Lung (tissue), 12 donors: ENCODE results near the gene TRIM7. TPM values are rescaled to one million over a fixed set of nuclear protein-coding genes. Genes with fewer than 3 reads are reported as not detected.
"Not testable (repeated sequence)": the region's sequence is repeated elsewhere in the genome, so short reads cannot be mapped to it uniquely, and the experiment has no call there.

Source experiments
- ATAC-seq: fragments of 200-7000 bp; cut with Tn5 transposase; one replicate; pipeline ENCODE4 v1.9.1; 2020; ENCODE audit warnings: moderate number of reproducible peaks; ENCODE audit not compliant: insufficient read depth, low FRiP score
- DNase-seq, 3 donors: peaks; one replicate each; pipeline ENCODE4 v3.0.0-alpha.2; 2013 to 2017
- H3K27ac ChIP-seq, 2 donors: one replicate each; pipeline ENCODE4 v1.5.1; 2013; ENCODE audit warnings: mild to moderate bottlenecking in 2 of 2, moderate library complexity in 2 of 2, control low read depth in 1 of 2, inconsistent platforms in 1 of 2, low read depth in 1 of 2, low read length in 1 of 2
- H3K27me3 ChIP-seq, 3 donors: one replicate each; pipeline ENCODE4 v1.5.1; 2013; ENCODE audit warnings: low read length in 2 of 3; ENCODE audit not compliant: control insufficient read depth in 3 of 3, insufficient read depth in 3 of 3
- H3K36me3 ChIP-seq, 4 donors: one replicate each; pipeline ENCODE4 v1.5.1; 2013; ENCODE audit warnings: low read length in 4 of 4, mild to moderate bottlenecking in 1 of 4, moderate library complexity in 1 of 4; ENCODE audit not compliant: control insufficient read depth in 4 of 4, insufficient read depth in 4 of 4
- H3K4me1 ChIP-seq, 5 donors: one replicate each; pipeline ENCODE4 v1.5.1; 2013; ENCODE audit warnings: low read length in 5 of 5, mild to moderate bottlenecking in 2 of 5, moderate library complexity in 1 of 5; ENCODE audit not compliant: control insufficient read depth in 5 of 5, insufficient read depth in 5 of 5
- H3K4me3 ChIP-seq: one replicate; pipeline ENCODE4 v1.5.1; 2013; ENCODE audit warnings: mild to moderate bottlenecking, control low read depth, moderate library complexity
- H3K9ac ChIP-seq, 2 donors: one replicate each; pipeline ENCODE4 v1.5.1; 2013; ENCODE audit warnings: low read length in 2 of 2, control low read depth in 1 of 2; ENCODE audit not compliant: insufficient read depth in 1 of 2
- H3K9me3 ChIP-seq, 4 donors: one replicate each; pipeline ENCODE4 v1.5.1; 2013; ENCODE audit warnings: low read length in 3 of 4, mild to moderate bottlenecking in 1 of 4, moderate library complexity in 1 of 4; ENCODE audit not compliant: control insufficient read depth in 4 of 4, insufficient read depth in 3 of 4
- CTCF ChIP-seq: IDR thresholded peaks from 2 replicates; pipeline ENCODE4 v1.5.1; 2012; ENCODE audit warnings: mild to moderate bottlenecking; ENCODE audit errors: control extremely low read depth, extremely low read depth
- WGBS, 2 donors: extraction: QIAGEN DNeasy Blood & Tissue Kit; methylation state at CpG; one replicate each; pipeline ENCODE4 v1.1.7; 2013; 5-methylcytosine and 5-hydroxymethylcytosine counted together
- polyA plus RNA-seq, 2 donors: library from polyadenylated mRNA; stranded (reverse); fragments of 200-250 nt; gene quantifications; one replicate each; pipeline ENCODE4 v1.2.1, GENCODE V29; 2013
- total RNA-seq, 2 donors: library from RNA; depleted of rRNA in 1 of 2; stranded (reverse); fragments of >200 nt in 1 of 2; gene quantifications; one replicate each; pipeline ENCODE4 v1.2.1, GENCODE V29; 2014 to 2021
- donor health status: control.
- donor health status: control.
- donor health status: Bipolar disorder and iron deficiency.
- donor health status: healthy.
- donor health status: DM: yes; HTN: yes; CAD: no.

Gene TRIM7
- total and polyA plus RNA-seq, 4 donors, result 0.46 to 3.8 (median 2.4) TPM

GRCh38 chr5:181170996-181171395 is 34.0 kb downstream of the TRIM7 start:
- no peaks in the 10 kb centered on the region for H3K36me3 ChIP-seq
- H3K4me1 ChIP-seq, result peaks cover 0 to 8% (median 7%) of the 10 kb centered on the region in 5 donors
- WGBS, 2 donors, result 63 to 64% methylated on average over 6 of the region's 6 CpGs
- peaks cover 0 to 87% (median 81%) of the 10 kb centered on the region in 3 donors for H3K27me3 ChIP-seq
- no peak overlapping the region for H3K4me3 ChIP-seq
- DNase-seq (no peak), ATAC-seq (no peak)
- no peak for TF ChIP-seq CTCF
- peaks cover 0 to 3% (median 0%) of the 10 kb centered on the region in 4 donors for H3K9me3 ChIP-seq
- no peak overlapping the region for H3K27ac ChIP-seq
- H3K9ac ChIP-seq, result no peak overlapping the region

DNA sequence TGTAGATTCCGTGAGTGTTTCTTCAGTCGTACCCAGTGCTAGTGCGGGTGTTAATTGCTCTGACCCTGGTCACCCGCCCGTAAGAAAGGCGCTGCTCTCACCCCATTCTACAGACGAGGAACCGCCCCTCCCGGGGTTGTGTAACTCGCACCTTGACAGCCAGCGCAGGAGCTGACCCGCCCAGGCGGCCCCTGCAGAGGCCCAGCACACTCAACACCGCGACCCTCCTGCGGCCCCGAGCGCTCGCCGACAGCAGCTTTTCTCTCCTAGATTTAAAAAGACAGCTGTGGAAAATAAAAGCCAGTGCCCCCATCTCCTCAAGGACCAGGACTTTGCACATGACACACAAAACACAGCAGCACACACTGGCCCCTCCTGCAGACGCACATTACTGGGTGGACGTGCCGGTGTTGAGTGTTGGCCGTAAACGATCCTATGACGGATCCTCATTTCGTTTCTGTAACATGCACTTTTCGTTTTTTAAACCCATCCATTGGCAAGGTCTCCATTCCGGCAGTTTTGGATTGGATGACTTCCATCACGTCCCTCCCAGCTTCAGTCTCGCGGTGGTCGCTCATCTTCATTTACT is 34.7 kb downstream of the TRIM7 start:
- no peak for TF ChIP-seq CTCF
- H3K4me1 ChIP-seq, result peaks cover 0 to 8% (median 7%) of the 10 kb centered on the region in 5 donors
- 21 to 28% methylated on average over 33 of the region's 33 CpGs for WGBS, 2 donors
- no peak overlapping the region for H3K27ac ChIP-seq
- H3K27me3 ChIP-seq, result peaks cover 0 to 89% (median 85%) of the 10 kb centered on the region in 3 donors
- ATAC-seq (no peak), DNase-seq (no peak)
- no peaks in the 10 kb centered on the region for H3K36me3 ChIP-seq
- H3K9me3 ChIP-seq, result peaks cover 0 to 3% (median 0%) of the 10 kb centered on the region in 4 donors
- no peak overlapping the region for H3K9ac ChIP-seq
- no peak overlapping the region for H3K4me3 ChIP-seq

GRCh38 chr5:181169459-181170236 is 35.3 kb downstream of the TRIM7 start:
- not testable (repeated sequence) for H3K4me3 ChIP-seq, H3K9me3 ChIP-seq, H3K27ac ChIP-seq, H3K4me1 ChIP-seq, H3K9ac ChIP-seq, H3K36me3 ChIP-seq
- DNase-seq (peak; percentile 57 to 63 (median 61)), ATAC-seq (peak; percentile 39)
- H3K27me3 ChIP-seq, result peaks cover 0 to 91% (median 85%) of the 10 kb centered on the region in 3 donors
- 8 to 11% methylated on average over 47 to 50 of the region's 50 CpGs for WGBS, 2 donors

DNA sequence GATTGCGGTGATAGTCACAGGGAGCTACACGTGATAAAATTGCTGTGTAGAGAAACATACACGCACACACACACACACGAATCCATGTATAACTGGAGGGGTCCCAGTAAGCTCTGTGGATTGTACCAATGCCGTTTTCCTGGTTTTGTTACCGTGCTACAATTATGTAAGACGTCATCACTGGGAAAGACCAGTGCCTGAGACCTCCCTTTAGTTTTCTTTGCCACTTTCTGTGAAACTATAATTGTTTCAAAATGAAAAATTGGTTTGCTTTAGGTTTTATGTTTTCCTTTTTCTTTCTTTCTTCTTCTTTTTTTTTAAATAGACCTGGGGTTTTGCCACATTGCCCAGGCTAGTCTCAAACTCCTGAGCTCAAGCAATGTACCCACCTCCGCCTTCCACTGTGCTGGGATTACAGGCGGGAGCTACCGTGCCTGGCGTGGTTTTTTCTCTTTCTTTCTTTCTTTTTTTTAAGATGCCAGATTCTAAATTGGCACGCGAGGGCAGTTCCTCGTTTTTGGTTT is 36.3 kb downstream of the TRIM7 start:
- Histone ChIP-seq H3K9ac (no peak overlapping the region), H3K36me3 (no peaks in the 10 kb centered on the region), H3K27ac (no peak overlapping the region), H3K4me1 (peaks cover 0 to 8% (median 6%) of the 10 kb centered on the region in 5 donors), H3K4me3 (no peak overlapping the region), H3K27me3 (peaks cover 0 to 88% (median 78%) of the 10 kb centered on the region in 3 donors), H3K9me3 (no peaks in the 10 kb centered on the region)
- DNase-seq, result no peak
- TF ChIP-seq CTCF, result no peak
- no peak for ATAC-seq
- 27 to 35% methylated on average over 14 of the region's 14 CpGs for WGBS, 2 donors
